Ovary (tissue), 9 donors: Measurements from ENCODE around the gene PLA2G4D. TPM values are rescaled to one million over a fixed set of nuclear protein-coding genes. Genes with fewer than 3 reads are reported as not detected.

ENCODE experiments used
- DNase-seq, 5 donors: peaks; one replicate each; pipeline ENCODE4 v3.0.0-alpha.2; 2019 to 2020
- H3K27ac ChIP-seq, 2 donors: fragments of 200-600 bp; one replicate each; pipeline versions ENCODE4 v1.5.1 to v1.8.0; 2019 to 2022
- H3K27me3 ChIP-seq: fragments of 200-600 bp; one replicate; pipeline ENCODE4 v1.8.0; 2022
- H3K36me3 ChIP-seq: fragments of 200-600 bp; sonication (generic); one replicate; pipeline ENCODE4 v1.5.1; 2019
- H3K4me1 ChIP-seq: one replicate; pipeline ENCODE4 v1.8.1; 2013; ENCODE audit warnings: mild to moderate bottlenecking, moderate library complexity; ENCODE audit not compliant: insufficient read depth
- H3K4me3 ChIP-seq: fragments of 200-600 bp; sonication (generic); one replicate; pipeline ENCODE4 v1.5.1; 2017
- H3K9me3 ChIP-seq, 2 donors: fragments of 200-600 bp in 1 of 2; sonication (generic) in 1 of 2; one replicate each; pipeline versions ENCODE4 v1.5.1 to v1.8.1; 2013 to 2019; ENCODE audit warnings: mild to moderate bottlenecking in 1 of 2, moderate library complexity in 1 of 2
- CTCF ChIP-seq, 3 donors: fragments of 450-650 bp in 2 of 3; fragments of 200-600 bp in 1 of 3; IDR thresholded peaks; one replicate each; pipeline versions ENCODE4 v1.5.1 to v1.8.0; 2016 to 2022; ENCODE audit warnings: antibody characterized with exemption in 3 of 3, mild to moderate bottlenecking in 1 of 3
- EP300 ChIP-seq: sonication (generic); formaldehyde crosslinking; IDR thresholded peaks from one replicate; pipeline ENCODE4 v1.6.1; 2017; ENCODE audit warnings: antibody characterized with exemption
- POLR2A ChIP-seq: fragments of 450-650 bp; IDR thresholded peaks from one replicate; pipeline ENCODE4 v1.6.1; 2017; ENCODE audit warnings: antibody characterized with exemption, mild to moderate bottlenecking, moderate library complexity
- whole genome bisulfite sequencing, 3 donors: extraction: QIAGEN DNeasy Blood & Tissue Kit in 1 of 3; methylation state at CpG; one replicate each; pipeline versions ENCODE4 v1.1.5 to v1.1.7; 2013 to 2017; 5-methylcytosine and 5-hydroxymethylcytosine counted together
- intact Hi-C, 4 donors: fragments of 100-400 bp; cut with DNase I; formaldehyde crosslinking; loops; one replicate each; pipeline versions ENCODE4 v1.11.0 to v1.15.1; 2022 to 2023
- polyA plus RNA-seq, 2 donors: library from polyadenylated mRNA; stranded (reverse); fragments of 200-250 nt in 1 of 2; fragments of 350-450 nt in 1 of 2; fragmentation: Illumina TruSeq in 1 of 2; extraction: RNeasy Lipid Tissue Mini Kit (QIAGEN cat#74804) in 1 of 2; gene quantifications; one replicate each; pipeline ENCODE4 v1.2.3, GENCODE V29; 2013 to 2014
- total RNA-seq, 7 donors: library from RNA; depleted of rRNA in 2 of 7; stranded (reverse); fragments of >200 nt in 2 of 7; fragmentation: NEBNext Ultra II Directional in 3 of 7; extraction: Animal tissue kit (Norgen Biotek cat#: 25700) in 3 of 7; gene quantifications; one replicate each; pipeline versions ENCODE4 v1.1.0 to v1.2.4, GENCODE V29; 2016 to 2023
- donor health status: DM: no; HTN: no; CAD: no; lungs with moderate emphysema.
- donor health status: DM: no; HTN: no; CAD: no.
- donor health status: Bipolar disorder and iron deficiency.
- donor health status: DM: yes; HTN: yes; CAD: no.
- donor health status: DM: no; HTN: no; CAD: no.
- donor health status: DM: yes; HTN: yes; CAD: no.

Gene PLA2G4D
- total and polyA plus RNA-seq, 9 donors, result 0.11 to 0.12 TPM; not detected in 7

- H3K36me3 ChIP-seq, result no peaks in the 10 kb centered on the region
- no peaks in the 10 kb centered on the region for H3K27me3 ChIP-seq
- H3K4me1 ChIP-seq, result no peaks in the 10 kb centered on the region
- no peaks in the 10 kb centered on the region for H3K9me3 ChIP-seq
- DNase-seq, result no peak
- H3K27ac ChIP-seq, result no peak overlapping the region
- TF ChIP-seq POLR2A, result no peak
- TF ChIP-seq CTCF (IDR thresholded peaks at IDR 0.05), result no peak
- no peak for TF ChIP-seq EP300
- H3K4me3 ChIP-seq, result no peak overlapping the region
- intact Hi-C loops, result no loop called here
- 54 to 78% (median 55%) methylated on average over 1 of the region's 1 CpG for WGBS, 3 donors
Measured at GRCh38 chr15:42101861-42102260, 7.5 kb upstream of the PLA2G4D start.

- Histone ChIP-seq H3K9me3 (no peaks in the 10 kb centered on the region), H3K27me3 (no peaks in the 10 kb centered on the region), H3K4me3 (no peak overlapping the region), H3K4me1 (no peaks in the 10 kb centered on the region), H3K27ac (no peak overlapping the region), H3K36me3 (no peaks in the 10 kb centered on the region)
- intact Hi-C loops, result no loop called here
- TF ChIP-seq EP300 (no peak), CTCF (IDR thresholded peaks at IDR 0.05) (no peak), POLR2A (no peak)
- no peak for DNase-seq
- 78 to 87% (median 86%) methylated on average over 8 of the region's 8 CpGs for whole genome bisulfite sequencing, 3 donors
Measured at GRCh38 chr15:42100021-42100800, 5.8 kb upstream of the PLA2G4D start.

GRCh38 chr15:42097018-42097417, 2.7 kb upstream of the PLA2G4D start:
- H3K27ac ChIP-seq, result no peak overlapping the region
- H3K9me3 ChIP-seq, result no peaks in the 10 kb centered on the region
- H3K36me3 ChIP-seq, result no peaks in the 10 kb centered on the region
- H3K4me3 ChIP-seq, result no peak overlapping the region
- no peaks in the 10 kb centered on the region for H3K27me3 ChIP-seq
- no peak for TF ChIP-seq CTCF (IDR thresholded peaks at IDR 0.05)
- no peak for TF ChIP-seq EP300
- no peak for TF ChIP-seq POLR2A
- DNase-seq, result no peak
- intact Hi-C loops, result no loop called here
- no peaks in the 10 kb centered on the region for H3K4me1 ChIP-seq
- 84 to 88% (median 86%) methylated on average over 5 of the region's 5 CpGs for WGBS, 3 donors

- H3K36me3 ChIP-seq, result no peaks in the 10 kb centered on the region
- H3K27ac ChIP-seq, result no peak overlapping the region
- TF ChIP-seq EP300 (no peak), CTCF (IDR thresholded peaks at IDR 0.05) (no peak), POLR2A (no peak)
- no peaks in the 10 kb centered on the region for H3K9me3 ChIP-seq
- intact Hi-C loops, result no loop called here
- H3K4me1 ChIP-seq, result no peaks in the 10 kb centered on the region
- DNase-seq, result no peak
- H3K4me3 ChIP-seq, result no peak overlapping the region
- no peaks in the 10 kb centered on the region for H3K27me3 ChIP-seq
- 87 to 89% (median 88%) methylated on average over 7 of the region's 7 CpGs for WGBS, 3 donors
Measured at GRCh38 chr15:42093966-42094365, 396 bp downstream of the PLA2G4D start.
